DND-41 (cell line): Measurements from ENCODE around the gene ZNF609.

Experiments
- EZH2 ChIP-seq: IDR thresholded peaks from 3 replicates; pipeline ENCODE4 v1.6.1; 2012; ENCODE audit warnings: borderline replicate concordance, low read depth, mild to moderate bottlenecking, moderate library complexity, low read length, inconsistent platforms; ENCODE audit not compliant: severe bottlenecking
- TF ChIP-seq, protein P1 (sequence below): IDR thresholded peaks from 2 replicates; pipeline ENCODE4 v1.5.1; 2012; ENCODE audit warnings: borderline replicate concordance, low read length, moderate library complexity, mild to moderate bottlenecking; ENCODE audit not compliant: poor library complexity, severe bottlenecking; ENCODE audit errors: extremely low read depth

DNA sequence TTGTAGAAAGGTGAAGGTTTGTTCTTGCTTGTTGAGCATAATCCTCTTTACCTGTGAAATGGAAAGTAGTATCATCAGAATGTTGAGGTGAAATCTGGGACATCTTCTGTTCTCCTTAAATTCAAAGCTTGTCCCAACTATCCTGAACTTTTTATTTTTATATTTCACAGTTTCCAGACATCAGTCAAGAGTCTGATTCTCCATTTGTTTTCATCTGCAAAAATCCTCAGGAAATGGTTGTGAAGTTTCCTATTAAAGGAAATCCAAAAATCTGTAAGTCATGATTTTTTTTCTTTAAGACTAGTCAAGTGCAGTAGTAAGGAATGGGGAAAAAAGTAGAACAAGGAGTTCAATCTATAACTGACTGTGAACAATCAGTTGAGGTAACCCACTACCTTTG is 15.5 kb upstream of the ZNF609 start:
- TF ChIP-seq, protein P1, sequence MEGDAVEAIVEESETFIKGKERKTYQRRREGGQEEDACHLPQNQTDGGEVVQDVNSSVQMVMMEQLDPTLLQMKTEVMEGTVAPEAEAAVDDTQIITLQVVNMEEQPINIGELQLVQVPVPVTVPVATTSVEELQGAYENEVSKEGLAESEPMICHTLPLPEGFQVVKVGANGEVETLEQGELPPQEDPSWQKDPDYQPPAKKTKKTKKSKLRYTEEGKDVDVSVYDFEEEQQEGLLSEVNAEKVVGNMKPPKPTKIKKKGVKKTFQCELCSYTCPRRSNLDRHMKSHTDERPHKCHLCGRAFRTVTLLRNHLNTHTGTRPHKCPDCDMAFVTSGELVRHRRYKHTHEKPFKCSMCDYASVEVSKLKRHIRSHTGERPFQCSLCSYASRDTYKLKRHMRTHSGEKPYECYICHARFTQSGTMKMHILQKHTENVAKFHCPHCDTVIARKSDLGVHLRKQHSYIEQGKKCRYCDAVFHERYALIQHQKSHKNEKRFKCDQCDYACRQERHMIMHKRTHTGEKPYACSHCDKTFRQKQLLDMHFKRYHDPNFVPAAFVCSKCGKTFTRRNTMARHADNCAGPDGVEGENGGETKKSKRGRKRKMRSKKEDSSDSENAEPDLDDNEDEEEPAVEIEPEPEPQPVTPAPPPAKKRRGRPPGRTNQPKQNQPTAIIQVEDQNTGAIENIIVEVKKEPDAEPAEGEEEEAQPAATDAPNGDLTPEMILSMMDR, result no peak
- TF ChIP-seq EZH2, result no peak
